ENCODE measurements around the gene SHROOM3. TPM values are rescaled to one million over a fixed set of nuclear protein-coding genes. Genes with fewer than 3 reads are reported as not detected.

SHROOM3 gene
- total and polyA plus RNA-seq, 8 donors: 13.5 to 96.9 (median 16.9) TPM

DNA sequence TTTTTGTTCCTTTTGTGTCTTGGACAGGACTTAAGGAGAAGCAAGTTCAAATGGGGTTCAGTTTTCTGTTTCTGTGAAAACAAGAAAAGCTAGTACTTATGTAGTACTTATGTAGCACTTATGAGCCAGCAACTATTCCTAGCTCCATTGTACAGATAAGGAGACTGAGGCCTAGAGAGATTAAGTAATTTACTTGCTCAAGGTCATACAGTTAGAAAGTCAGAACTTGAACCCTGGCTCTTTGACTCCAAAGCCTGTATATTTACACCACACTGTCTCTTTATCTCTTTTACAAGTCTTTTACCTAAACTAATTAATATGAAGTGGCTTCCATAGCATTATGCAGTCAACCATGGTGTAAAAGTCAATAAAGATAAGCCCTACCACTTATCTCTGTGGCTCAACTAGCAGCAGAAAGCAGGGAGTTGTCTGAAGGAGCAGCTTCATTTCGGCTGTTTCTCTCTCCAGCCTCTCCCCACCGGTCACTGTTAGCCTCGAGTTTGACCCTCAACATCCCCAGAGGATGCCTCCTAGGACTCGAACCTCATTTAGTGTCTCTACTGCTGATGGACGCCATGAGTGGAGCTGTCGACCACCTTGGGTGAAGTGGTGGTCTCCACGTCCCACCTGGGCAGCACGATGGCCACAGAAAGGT lies 209.9 kb downstream of the SHROOM3 start:
- no peaks in the 10 kb centered on the region for H3K27me3 ChIP-seq
- H3K27ac ChIP-seq: no peak overlapping the region
- DNase-seq (no peak), ATAC-seq (no peak)
- TF ChIP-seq, protein P1, sequence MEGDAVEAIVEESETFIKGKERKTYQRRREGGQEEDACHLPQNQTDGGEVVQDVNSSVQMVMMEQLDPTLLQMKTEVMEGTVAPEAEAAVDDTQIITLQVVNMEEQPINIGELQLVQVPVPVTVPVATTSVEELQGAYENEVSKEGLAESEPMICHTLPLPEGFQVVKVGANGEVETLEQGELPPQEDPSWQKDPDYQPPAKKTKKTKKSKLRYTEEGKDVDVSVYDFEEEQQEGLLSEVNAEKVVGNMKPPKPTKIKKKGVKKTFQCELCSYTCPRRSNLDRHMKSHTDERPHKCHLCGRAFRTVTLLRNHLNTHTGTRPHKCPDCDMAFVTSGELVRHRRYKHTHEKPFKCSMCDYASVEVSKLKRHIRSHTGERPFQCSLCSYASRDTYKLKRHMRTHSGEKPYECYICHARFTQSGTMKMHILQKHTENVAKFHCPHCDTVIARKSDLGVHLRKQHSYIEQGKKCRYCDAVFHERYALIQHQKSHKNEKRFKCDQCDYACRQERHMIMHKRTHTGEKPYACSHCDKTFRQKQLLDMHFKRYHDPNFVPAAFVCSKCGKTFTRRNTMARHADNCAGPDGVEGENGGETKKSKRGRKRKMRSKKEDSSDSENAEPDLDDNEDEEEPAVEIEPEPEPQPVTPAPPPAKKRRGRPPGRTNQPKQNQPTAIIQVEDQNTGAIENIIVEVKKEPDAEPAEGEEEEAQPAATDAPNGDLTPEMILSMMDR (IDR thresholded peaks at IDR 0.05): no peak
- no peaks in the 10 kb centered on the region for H3K36me3 ChIP-seq
- no peaks in the 10 kb centered on the region for H3K9me3 ChIP-seq
- H3K4me3 ChIP-seq: no peak overlapping the region
- H3K4me1 ChIP-seq: peaks cover 0 to 6% of the 10 kb centered on the region in 2 donors
- intact Hi-C loops (cut with DNase I): no loop called here

DNA sequence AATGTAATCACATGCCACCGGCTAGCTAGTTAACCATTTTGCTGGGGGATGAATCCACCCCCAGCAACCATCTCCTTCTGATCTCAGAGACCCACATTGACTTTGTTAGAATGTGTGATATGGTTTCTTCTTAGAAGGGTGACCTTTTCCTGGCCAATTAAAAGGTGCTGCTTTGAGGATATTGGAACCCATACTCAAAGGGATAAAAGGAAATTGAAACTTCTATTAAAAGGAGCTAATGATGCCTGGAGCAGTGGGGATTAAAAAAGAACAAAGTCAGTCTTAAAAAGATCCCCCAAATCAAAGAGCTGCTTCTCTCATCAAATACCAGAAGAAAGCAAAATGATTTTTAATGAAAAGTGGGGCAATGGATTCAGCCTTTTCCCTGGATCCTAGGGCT lies 214.1 kb downstream of the SHROOM3 start:
- H3K27ac ChIP-seq: no peak overlapping the region
- no peaks in the 10 kb centered on the region for H3K36me3 ChIP-seq
- H3K4me1 ChIP-seq: no peaks in the 10 kb centered on the region
- H3K27me3 ChIP-seq: no peaks in the 10 kb centered on the region
- ATAC-seq (no peak), DNase-seq (no peak)
- no peak overlapping the region for H3K4me3 ChIP-seq
- TF ChIP-seq, protein P1 (IDR thresholded peaks at IDR 0.05): no peak
- intact Hi-C loops (cut with DNase I): no loop called here
- H3K9me3 ChIP-seq: no peaks in the 10 kb centered on the region

DNA sequence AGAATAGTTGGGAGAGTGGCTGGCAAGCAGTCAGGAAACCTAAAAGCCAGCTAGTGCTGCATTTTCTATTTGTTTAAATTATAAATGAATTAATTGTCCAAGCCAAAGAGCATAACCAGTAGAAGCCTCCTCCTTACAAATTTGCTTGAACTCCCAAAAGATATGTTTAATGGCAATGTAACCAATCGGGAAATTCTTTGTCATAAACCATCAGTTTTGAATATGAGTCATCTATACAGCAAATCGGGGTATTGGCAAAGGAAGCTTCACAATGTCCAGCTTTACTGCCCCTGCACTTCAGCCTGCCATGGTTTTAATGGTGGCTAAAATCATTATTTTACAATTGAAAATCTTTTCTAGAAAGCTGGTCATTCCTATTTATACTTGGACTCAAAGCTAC lies 216.6 kb downstream of the SHROOM3 start:
- Histone ChIP-seq H3K4me3 (no peak overlapping the region), H3K9me3 (no peaks in the 10 kb centered on the region), H3K27me3 (no peaks in the 10 kb centered on the region), H3K27ac (no peak overlapping the region), H3K36me3 (no peaks in the 10 kb centered on the region), H3K4me1 (peaks cover 0 to 5% of the 10 kb centered on the region in 2 donors)
- TF ChIP-seq, protein P1 (IDR thresholded peaks at IDR 0.05): no peak
- ATAC-seq: no peak
- intact Hi-C loops (cut with DNase I): no loop called here
- no peak for DNase-seq

DNA sequence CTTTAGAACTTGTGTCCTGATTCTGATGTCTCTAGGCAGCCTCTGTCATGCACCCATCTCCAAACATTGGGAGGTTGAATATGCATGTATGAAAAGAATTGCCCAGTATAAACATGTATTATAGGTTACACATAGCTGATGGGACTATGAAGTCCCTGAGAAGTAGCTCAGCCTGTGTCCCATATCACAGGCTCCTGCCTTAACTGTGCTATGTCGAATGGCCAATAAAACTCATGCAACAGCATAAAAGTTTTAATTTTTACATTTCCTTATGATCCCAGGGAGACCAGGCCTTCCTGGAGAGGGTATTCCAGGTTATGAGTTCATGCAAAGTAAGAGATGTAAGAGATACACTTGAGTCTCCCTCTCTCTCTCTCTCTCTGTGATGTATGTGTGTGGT lies 217.4 kb downstream of the SHROOM3 start:
- H3K9me3 ChIP-seq: no peaks in the 10 kb centered on the region
- H3K27me3 ChIP-seq: no peaks in the 10 kb centered on the region
- no peaks in the 10 kb centered on the region for H3K36me3 ChIP-seq
- H3K27ac ChIP-seq: no peak overlapping the region
- TF ChIP-seq, protein P1 (IDR thresholded peaks at IDR 0.05): no peak
- peaks cover 0 to 5% of the 10 kb centered on the region in 2 donors for H3K4me1 ChIP-seq
- no peak for ATAC-seq
- no peak overlapping the region for H3K4me3 ChIP-seq
- DNase-seq: no peak
- intact Hi-C loops (cut with DNase I): no loop called here

DNA sequence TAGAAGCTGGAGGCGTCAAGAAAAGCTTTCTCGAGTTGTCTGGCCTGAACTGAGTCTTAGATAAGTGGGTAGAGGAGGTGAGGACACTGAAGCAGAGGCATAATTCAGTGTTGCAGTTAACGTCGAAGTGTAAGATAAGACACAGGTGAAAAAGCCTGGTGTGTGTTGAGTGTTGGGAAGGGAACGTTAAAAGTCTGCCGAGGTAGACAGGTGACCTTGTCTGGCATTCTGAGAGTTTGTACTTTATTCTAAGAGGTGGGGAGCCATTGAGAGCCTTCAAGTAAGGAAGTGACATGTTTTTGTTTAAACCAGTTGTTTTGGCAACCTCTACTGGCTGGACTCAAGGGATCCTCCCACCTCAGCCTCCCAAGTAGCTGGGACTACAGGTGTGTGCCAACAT lies 219.1 kb downstream of the SHROOM3 start:
- no peak for DNase-seq
- H3K4me1 ChIP-seq: peaks cover 4 to 5% of the 10 kb centered on the region in 2 donors
- no peaks in the 10 kb centered on the region for H3K36me3 ChIP-seq
- TF ChIP-seq, protein P1 (IDR thresholded peaks at IDR 0.05): no peak
- no peak overlapping the region for H3K4me3 ChIP-seq
- peak; percentile 77 for ATAC-seq
- H3K27me3 ChIP-seq: no peaks in the 10 kb centered on the region
- intact Hi-C loops (cut with DNase I): no loop called here
- H3K9me3 ChIP-seq: no peaks in the 10 kb centered on the region
- H3K27ac ChIP-seq: peak overlapping the region in 1 of 2 donors; percentile 57

Measured in left lung (tissue), 10 donors.